Large intestine (tissue), 3 donors: ENCODE results near the gene ITSN1. TPM values are rescaled to one million over a fixed set of nuclear protein-coding genes. Genes with fewer than 3 reads are reported as not detected.

Experiments
- DNase-seq, 2 donors: peaks; one replicate each; pipeline versions ENCODE4 v3.0.0 to v3.0.0-alpha.2; 2013
- H3K27ac ChIP-seq: one replicate; pipeline ENCODE4 v1.5.1; 2013; ENCODE audit warnings: low read length
- H3K27me3 ChIP-seq: 2 replicates; pipeline ENCODE4 v1.6.1; 2013; ENCODE audit warnings: low read length; ENCODE audit not compliant: control insufficient read depth, insufficient read depth
- H3K36me3 ChIP-seq: 2 replicates; pipeline ENCODE4 v1.6.1; 2013; ENCODE audit warnings: low read length; ENCODE audit not compliant: control insufficient read depth, insufficient read depth
- H3K4me1 ChIP-seq: one replicate; pipeline ENCODE4 v1.6.1; 2013; ENCODE audit warnings: low read length; ENCODE audit not compliant: control insufficient read depth, insufficient read depth
- H3K4me3 ChIP-seq: one replicate; pipeline ENCODE4 v1.5.1; 2013; ENCODE audit warnings: low read length
- H3K9me3 ChIP-seq: one replicate; pipeline ENCODE4 v1.6.1; 2013; ENCODE audit warnings: mild to moderate bottlenecking, low read depth, low read length, moderate library complexity; ENCODE audit not compliant: control insufficient read depth
- WGBS: methylation state at CpG from one replicate; pipeline ENCODE4 v1.1.5; 2013; ENCODE audit warnings: low lambda C conversion rate; ENCODE audit not compliant: insufficient coverage; 5-methylcytosine and 5-hydroxymethylcytosine counted together
- polyA plus RNA-seq: library from polyadenylated mRNA; unstranded; fragments of 120-200 nt; gene quantifications from one replicate; pipeline ENCODE4 v1.2.1, GENCODE V29; 2013

The ITSN1 gene
- polyA plus RNA-seq, 1 donor = 36.0 TPM

GRCh38 chr21:33801424-33802405 lies 159.4 kb downstream of the ITSN1 start:
- H3K27ac ChIP-seq = no peak overlapping the region

GRCh38 chr21:33802481-33802880 lies 160.2 kb downstream of the ITSN1 start:
- H3K9me3 ChIP-seq = no peaks in the 10 kb centered on the region
- WGBS = 74% methylated on average over 3 of the region's 4 CpGs
- no peaks in the 10 kb centered on the region for H3K4me1 ChIP-seq
- H3K27me3 ChIP-seq = no peaks in the 10 kb centered on the region
- no peak overlapping the region for H3K4me3 ChIP-seq
- H3K27ac ChIP-seq = no peak overlapping the region
- no peak for DNase-seq
- peaks cover 26% of the 10 kb centered on the region for H3K36me3 ChIP-seq

More at GRCh38 chr21:33801424-33802405, 159.4 kb downstream of the ITSN1 start:
- DNase-seq = no peak
- no peak overlapping the region for H3K4me3 ChIP-seq
- H3K9me3 ChIP-seq = no peaks in the 10 kb centered on the region
- H3K4me1 ChIP-seq = no peaks in the 10 kb centered on the region
- no peaks in the 10 kb centered on the region for H3K27me3 ChIP-seq
- 100% methylated on average over 2 of the region's 8 CpGs for WGBS
- H3K36me3 ChIP-seq = peaks cover 25% of the 10 kb centered on the region

DNA sequence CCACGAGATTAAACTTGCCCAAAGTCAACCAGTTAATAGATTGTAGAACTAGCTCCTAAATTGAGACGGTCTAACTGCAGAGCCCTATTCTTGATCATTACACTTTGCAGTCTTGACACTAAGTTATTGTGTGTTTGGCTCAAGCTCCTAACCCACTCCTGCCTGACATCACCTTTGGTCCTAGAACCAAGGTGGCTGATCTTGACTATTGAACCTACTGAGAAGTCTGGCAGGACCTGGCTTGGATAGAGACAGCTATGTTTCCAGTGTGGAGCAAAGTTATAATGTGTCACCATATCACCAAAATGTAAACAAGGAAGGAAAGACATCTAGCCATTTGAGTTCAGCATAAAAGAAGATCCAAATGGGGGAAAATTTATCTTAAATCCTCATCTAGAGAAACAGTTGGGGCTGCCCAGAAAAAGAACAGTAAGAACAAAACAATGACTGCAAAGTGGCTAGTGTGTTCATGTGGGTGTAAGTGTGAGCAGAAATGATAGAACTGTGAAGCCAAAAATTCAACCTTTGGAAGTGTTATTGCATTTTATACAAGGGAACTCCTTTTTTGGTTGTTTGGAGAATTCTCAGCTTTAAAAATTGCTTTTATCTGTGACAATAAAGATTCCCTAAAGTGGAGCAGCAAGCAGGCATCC lies 166.5 kb downstream of the ITSN1 start:
- no peak overlapping the region for H3K4me3 ChIP-seq
- WGBS = no CpG with 5 or more reads among the region's 2 CpGs
- H3K27ac ChIP-seq = no peak overlapping the region
- H3K4me1 ChIP-seq = no peaks in the 10 kb centered on the region
- DNase-seq = no peak
- peaks cover 9% of the 10 kb centered on the region for H3K36me3 ChIP-seq
- no peaks in the 10 kb centered on the region for H3K27me3 ChIP-seq
- H3K9me3 ChIP-seq = no peaks in the 10 kb centered on the region

DNA sequence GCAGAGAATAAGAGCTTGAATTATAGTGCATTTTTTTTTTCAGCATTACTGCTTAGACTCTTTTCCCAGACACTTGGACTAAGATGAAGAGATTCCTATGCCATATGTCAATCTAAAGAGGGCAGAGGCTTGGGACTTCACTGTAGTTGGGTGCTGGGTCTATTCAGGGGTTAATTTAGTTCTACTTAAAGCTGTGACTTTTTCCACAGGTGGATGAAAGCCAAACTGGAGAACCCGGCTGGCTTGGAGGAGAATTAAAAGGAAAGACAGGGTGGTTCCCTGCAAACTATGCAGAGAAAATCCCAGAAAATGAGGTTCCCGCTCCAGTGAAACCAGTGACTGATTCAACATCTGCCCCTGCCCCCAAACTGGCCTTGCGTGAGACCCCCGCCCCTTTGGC lies 168.5 kb downstream of the ITSN1 start:
- H3K4me3 ChIP-seq = no peak overlapping the region
- no peaks in the 10 kb centered on the region for H3K9me3 ChIP-seq
- no peaks in the 10 kb centered on the region for H3K4me1 ChIP-seq
- peaks cover 28% of the 10 kb centered on the region for H3K36me3 ChIP-seq
- no peak for DNase-seq
- no CpG with 5 or more reads among the region's 4 CpGs for WGBS
- no peaks in the 10 kb centered on the region for H3K27me3 ChIP-seq
- no peak overlapping the region for H3K27ac ChIP-seq

DNA sequence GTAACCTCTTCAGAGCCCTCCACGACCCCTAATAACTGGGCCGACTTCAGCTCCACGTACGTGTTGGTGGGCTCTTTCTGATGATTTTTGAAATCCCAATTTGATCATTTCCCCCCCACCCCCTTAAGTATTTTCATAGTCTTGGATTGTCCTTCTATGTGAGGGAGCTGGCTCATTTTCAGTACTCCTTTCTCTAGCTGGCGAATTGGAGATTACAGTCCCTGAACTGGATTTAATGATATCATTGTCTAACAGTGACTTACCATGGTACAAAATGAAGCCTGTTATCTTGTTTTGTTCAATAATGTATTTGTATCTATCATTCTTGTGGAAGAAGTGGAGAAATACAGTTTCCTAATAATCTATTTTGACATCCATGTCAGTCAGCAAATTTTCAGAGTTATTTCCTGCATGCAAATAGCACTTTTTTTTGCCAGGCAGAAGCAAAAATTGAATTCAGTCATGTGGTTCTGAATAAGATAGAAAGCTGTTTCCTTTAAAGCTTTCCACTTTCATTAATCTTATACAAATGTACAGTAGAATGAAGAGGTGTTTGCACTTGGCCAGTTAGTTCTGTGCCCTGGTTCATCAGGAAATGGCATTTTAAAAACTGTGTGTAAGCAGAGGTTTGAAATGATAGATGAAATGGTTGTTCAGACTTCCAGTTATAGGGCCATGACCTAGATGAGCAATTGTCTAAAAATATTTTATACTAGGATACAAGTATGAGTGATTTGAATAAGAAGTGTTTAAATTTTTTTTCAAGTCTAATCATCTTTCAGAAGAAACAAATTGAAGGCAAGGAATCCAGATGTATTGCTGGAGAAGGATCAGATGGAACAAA lies 169.1 kb downstream of the ITSN1 start:
- Histone ChIP-seq H3K4me3 (no peak overlapping the region), H3K27ac (no peak overlapping the region), H3K9me3 (no peaks in the 10 kb centered on the region), H3K27me3 (no peaks in the 10 kb centered on the region), H3K4me1 (no peaks in the 10 kb centered on the region), H3K36me3 (peaks cover 32% of the 10 kb centered on the region)
- no CpG with 5 or more reads among the region's 5 CpGs for WGBS
- no peak for DNase-seq

- peaks cover 39% of the 10 kb centered on the region for H3K36me3 ChIP-seq
- WGBS = no CpG with 5 or more reads among the region's 7 CpGs
- no peak overlapping the region for H3K4me3 ChIP-seq
- H3K9me3 ChIP-seq = no peaks in the 10 kb centered on the region
- H3K27ac ChIP-seq = no peak overlapping the region
- no peaks in the 10 kb centered on the region for H3K27me3 ChIP-seq
- DNase-seq = no peak
- no peaks in the 10 kb centered on the region for H3K4me1 ChIP-seq
Observed at GRCh38 chr21:33813832-33814365, 171.6 kb downstream of the ITSN1 start.

DNA sequence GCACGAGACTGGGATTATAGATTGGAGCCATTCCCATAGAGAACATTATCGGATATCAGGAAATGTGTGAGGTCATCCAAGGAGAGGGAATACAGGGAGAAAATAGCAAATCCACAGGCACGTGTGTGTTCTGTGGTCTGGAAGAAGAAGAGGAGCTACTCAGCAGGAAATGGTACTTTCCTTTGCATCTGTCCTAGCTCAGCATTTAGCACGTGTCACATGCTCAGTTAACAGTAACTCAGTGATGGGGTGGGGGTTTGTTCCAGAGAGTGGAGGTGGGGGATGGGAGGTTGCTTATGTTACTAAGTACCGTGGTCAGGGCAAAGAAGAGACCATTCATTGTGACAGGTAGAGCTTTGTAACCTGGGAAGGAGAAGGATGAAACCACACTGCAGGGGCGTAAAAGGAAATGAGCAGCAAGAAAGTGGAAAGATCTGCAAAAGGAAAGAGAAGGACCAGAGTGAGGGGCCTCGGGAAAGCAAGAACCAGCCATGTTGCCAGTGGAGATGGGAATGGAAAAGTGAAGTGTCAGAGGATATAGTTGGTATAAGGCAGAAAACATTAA lies 172.9 kb downstream of the ITSN1 start:
- H3K27me3 ChIP-seq = no peaks in the 10 kb centered on the region
- H3K9me3 ChIP-seq = no peaks in the 10 kb centered on the region
- no peak for DNase-seq
- H3K36me3 ChIP-seq = peaks cover 41% of the 10 kb centered on the region
- no peak overlapping the region for H3K27ac ChIP-seq
- no peaks in the 10 kb centered on the region for H3K4me1 ChIP-seq
- no peak overlapping the region for H3K4me3 ChIP-seq
- 70% methylated on average over 3 of the region's 7 CpGs for WGBS

- peaks cover 45% of the 10 kb centered on the region for H3K36me3 ChIP-seq
- no peak overlapping the region for H3K27ac ChIP-seq
- H3K27me3 ChIP-seq = no peaks in the 10 kb centered on the region
- no peaks in the 10 kb centered on the region for H3K4me1 ChIP-seq
- H3K9me3 ChIP-seq = no peaks in the 10 kb centered on the region
- DNase-seq = no peak
- H3K4me3 ChIP-seq = no peak overlapping the region
- WGBS = no CpG with 5 or more reads among the region's 2 CpGs
Observed at GRCh38 chr21:33816174-33816573, 173.9 kb downstream of the ITSN1 start.

DNA sequence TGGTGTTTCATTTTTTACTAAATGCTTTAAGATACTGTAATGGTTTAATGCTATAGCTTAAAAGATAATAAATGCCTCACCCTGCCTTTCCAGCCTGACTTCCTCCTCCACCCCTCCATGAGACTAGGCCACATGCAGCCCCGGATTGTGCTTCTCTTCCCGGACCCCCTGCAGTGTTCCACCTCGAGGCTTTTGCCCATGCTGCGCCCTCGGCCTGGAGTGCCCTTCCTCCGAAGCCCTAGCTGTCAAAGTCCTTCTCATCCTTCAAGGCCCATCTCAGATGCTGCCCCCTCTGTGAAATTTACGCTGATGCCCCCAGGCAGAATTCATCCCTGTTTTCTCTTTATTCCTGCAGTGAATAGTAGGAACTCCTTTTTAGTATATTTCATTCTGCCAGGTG lies 174.8 kb downstream of the ITSN1 start:
- peaks cover 49% of the 10 kb centered on the region for H3K36me3 ChIP-seq
- 100% methylated on average over 1 of the region's 7 CpGs for WGBS
- no peak for DNase-seq
- no peaks in the 10 kb centered on the region for H3K4me1 ChIP-seq
- H3K27ac ChIP-seq = no peak overlapping the region
- H3K27me3 ChIP-seq = no peaks in the 10 kb centered on the region
- no peaks in the 10 kb centered on the region for H3K9me3 ChIP-seq
- H3K4me3 ChIP-seq = no peak overlapping the region
